Measurements from ENCODE around the gene NCAN.
"Not testable (repeated sequence)": the region's sequence is repeated elsewhere in the genome, so short reads cannot be mapped to it uniquely, and the experiment has no call there.

The NCAN gene

GRCh38 chr19:19201697-19202630 is 9.8 kb upstream of the NCAN start:
- no peak for DNase-seq

GRCh38 chr19:19202707-19203011 is 9.1 kb upstream of the NCAN start:
- no peak for DNase-seq

GRCh38 chr19:19203012-19203856 is 8.5 kb upstream of the NCAN start, which contains the start of gene NR2C2AP:
TSS of gene NR2C2AP (minus strand) at chr19:19203414. CDS start at chr19:19203060, 354 bp downstream.
- DNase-seq: peak; percentile 88

- no peak for DNase-seq
These were observed 7.6 kb upstream of the NCAN start for GRCh38 chr19:19204181-19204580.

- DNase-seq: no peak
These were observed 6.0 kb upstream of the NCAN start for GRCh38 chr19:19205416-19206410.

- no peak for DNase-seq
These were observed 4.8 kb upstream of the NCAN start for GRCh38 chr19:19206938-19207337.

GRCh38 chr19:19207637-19208572 is 3.9 kb upstream of the NCAN start:
- no peak for DNase-seq

GRCh38 chr19:19209372-19209771 is 2.4 kb upstream of the NCAN start:
- DNase-seq: no peak

- no peak for DNase-seq
These were observed 1.2 kb downstream of the NCAN start for GRCh38 chr19:19212916-19213315.

- DNase-seq: no peak
These were observed 1.8 kb downstream of the NCAN start for GRCh38 chr19:19213426-19214158.

GRCh38 chr19:19214159-19214490 is 2.4 kb downstream of the NCAN start:
- no peak for DNase-seq

- peak; percentile 41 for DNase-seq
These were observed 3.1 kb downstream of the NCAN start for GRCh38 chr19:19214892-19215291.

- no peak for DNase-seq
These were observed 4.0 kb downstream of the NCAN start for GRCh38 chr19:19215792-19216191.

- DNase-seq: no peak
These were observed 5.3 kb downstream of the NCAN start for GRCh38 chr19:19217099-19217498.

GRCh38 chr19:19218911-19219310 is 7.2 kb downstream of the NCAN start:
- no peak for DNase-seq

GRCh38 chr19:19221000-19221399 is 9.2 kb downstream of the NCAN start:
- not testable (repeated sequence) for DNase-seq

- no peak for DNase-seq
These were observed 11.3 kb downstream of the NCAN start for GRCh38 chr19:19223060-19223459.

- no peak for DNase-seq
These were observed 11.9 kb downstream of the NCAN start for GRCh38 chr19:19223636-19224035.

- DNase-seq: no peak
These were observed 12.5 kb downstream of the NCAN start for GRCh38 chr19:19224150-19224851.

- DNase-seq: peak; percentile 46
These were observed 13.2 kb downstream of the NCAN start for GRCh38 chr19:19224852-19225494.

All from fibroblast of upper back skin (primary cell).